WTC11 (cell line): Measurements from ENCODE around the gene RAN. TPM values are rescaled to one million over a fixed set of nuclear protein-coding genes. Genes with fewer than 3 reads are reported as not detected.
A peak's percentile ranks its signal among the peaks of the same experiment; 100 is the strongest.

ENCODE experiments used
- ATAC-seq: fragments of 200-7000 bp; cut with Tn5 transposase; 2 replicates; pipeline ENCODE4 v1.10.0; 2021; ENCODE audit warnings: mild to moderate bottlenecking, moderate library complexity
- CTCF ChIA-PET: fragments of 300-600 bp; sonication (Branson Sonifier 250); formaldehyde crosslinking; loops from one replicate; lab custom pipeline; 2021; ENCODE audit warnings: antibody characterized with exemption; lab: Charles Lee
- POLR2A ChIA-PET: fragments of 350-600 bp; sonication (Branson Sonifier 250); formaldehyde crosslinking; loops from one replicate; lab custom pipeline; 2021; ENCODE audit warnings: antibody characterized with exemption; lab: Charles Lee
- DNase-seq: peaks from one replicate; pipeline ENCODE4 v3.0.0; 2021; ENCODE audit warnings: low spot score
- H3K27ac Mint-ChIP-seq: 2 replicates; pipeline ENCODE4 v1.8.0; 2021; ENCODE audit warnings: mixed read lengths
- H3K27me3 Mint-ChIP-seq: 2 replicates; pipeline ENCODE4 v1.8.0; 2021; ENCODE audit warnings: low read depth, mild to moderate bottlenecking, moderate library complexity, mixed read lengths
- H3K36me3 Mint-ChIP-seq: 2 replicates; pipeline ENCODE4 v1.8.0; 2021; ENCODE audit warnings: mixed read lengths
- H3K4me1 Mint-ChIP-seq: 2 replicates; pipeline ENCODE4 v1.8.0; 2022; ENCODE audit warnings: mixed read lengths
- H3K4me3 Mint-ChIP-seq: 2 replicates; pipeline ENCODE4 v1.8.0; 2021; ENCODE audit warnings: mild to moderate bottlenecking, moderate library complexity, mixed read lengths
- H3K9me3 Mint-ChIP-seq: 2 replicates; pipeline ENCODE4 v1.8.0; 2021; ENCODE audit warnings: mixed read lengths
- ARID4B ChIP-seq: sonication (generic); formaldehyde crosslinking; IDR thresholded peaks from 2 replicates; pipeline ENCODE4 v1.8.0; 2023; ENCODE audit warnings: missing genetic modification reagents, mild to moderate bottlenecking, borderline replicate concordance
- E2F1 ChIP-seq: sonication (generic); formaldehyde crosslinking; IDR thresholded peaks from 2 replicates; pipeline ENCODE4 v1.8.0; 2022; ENCODE audit warnings: mild to moderate bottlenecking, missing genetic modification reagents
- IRF2 ChIP-seq: sonication (generic); formaldehyde crosslinking; IDR thresholded peaks from 2 replicates; pipeline ENCODE4 v1.8.0; 2022; ENCODE audit warnings: low read depth, missing genetic modification reagents, borderline replicate concordance
- JAZF1 ChIP-seq: fragments of 250-450 bp; sonication (Bioruptor Pico); IDR thresholded peaks from 2 replicates; pipeline ENCODE4 v1.9.0; 2021; ENCODE audit warnings: moderate library complexity, mild to moderate bottlenecking, inconsistent platforms
- JUN ChIP-seq: sonication (generic); formaldehyde crosslinking; IDR thresholded peaks from 2 replicates; pipeline ENCODE4 v1.8.0; 2023; ENCODE audit warnings: mild to moderate bottlenecking, missing genetic modification reagents
- RELA ChIP-seq: sonication (generic); formaldehyde crosslinking; IDR thresholded peaks from 2 replicates; pipeline ENCODE4 v1.8.1; 2022; ENCODE audit warnings: missing genetic modification reagents, mild to moderate bottlenecking, borderline replicate concordance
- ZBTB21 ChIP-seq: sonication (generic); formaldehyde crosslinking; IDR thresholded peaks from 2 replicates; pipeline ENCODE4 v1.8.1; 2023; ENCODE audit warnings: mild to moderate bottlenecking, missing genetic modification reagents, borderline replicate concordance
- ZMAT4 ChIP-seq: fragments of 250-450 bp; sonication (Bioruptor Pico); IDR thresholded peaks from 2 replicates; pipeline ENCODE4 v1.9.0; 2021; ENCODE audit warnings: mild to moderate bottlenecking
- ZNF423 ChIP-seq: fragments of 250-450 bp; sonication (Bioruptor Pico); IDR thresholded peaks from 2 replicates; pipeline ENCODE4 v2.1.2; 2022; ENCODE audit warnings: mild to moderate bottlenecking, moderate library complexity
- ZNF512 ChIP-seq: sonication (generic); formaldehyde crosslinking; IDR thresholded peaks from 2 replicates; pipeline ENCODE4 v1.8.1; 2022; ENCODE audit warnings: missing genetic modification reagents, borderline replicate concordance
- total RNA-seq: library from RNA; stranded (reverse); gene quantifications from 3 replicates; pipeline ENCODE4 v1.2.3, GENCODE V29; 2021
- TF ChIP-seq, protein P1 (sequence below): sonication (generic); formaldehyde crosslinking; IDR thresholded peaks from 2 replicates; pipeline ENCODE4 v1.8.0; 2022; ENCODE audit warnings: mild to moderate bottlenecking, missing genetic modification reagents

The RAN gene
- total RNA-seq, 1 experiment from 2014 or later, result 1,745 TPM

DNA sequence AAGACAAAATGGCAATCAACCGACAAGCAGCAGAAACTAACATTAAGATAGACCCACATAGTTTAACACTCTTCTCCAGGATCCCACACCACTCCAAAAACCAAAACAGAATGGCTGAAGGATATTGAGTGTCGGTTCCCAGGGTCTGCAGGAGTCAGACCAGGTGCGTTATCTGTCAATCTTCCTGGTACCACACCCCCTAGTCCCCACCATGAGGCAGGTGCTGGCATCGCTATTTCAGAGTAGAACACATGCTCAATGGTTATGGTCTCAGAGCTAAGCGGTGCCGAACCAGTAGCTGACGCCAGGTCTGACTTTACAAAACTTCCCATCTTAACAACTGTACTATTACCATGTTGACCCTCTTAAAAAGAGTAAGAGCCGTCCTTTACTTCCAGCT, 43.0 kb upstream of the RAN start (continued):
- TF ChIP-seq ZNF512 (CRISPR knock-in tag), result no peak
- TF ChIP-seq E2F1 (CRISPR knock-in tag), result no peak
- TF ChIP-seq, all 79 proteins: peak for 0

DNA sequence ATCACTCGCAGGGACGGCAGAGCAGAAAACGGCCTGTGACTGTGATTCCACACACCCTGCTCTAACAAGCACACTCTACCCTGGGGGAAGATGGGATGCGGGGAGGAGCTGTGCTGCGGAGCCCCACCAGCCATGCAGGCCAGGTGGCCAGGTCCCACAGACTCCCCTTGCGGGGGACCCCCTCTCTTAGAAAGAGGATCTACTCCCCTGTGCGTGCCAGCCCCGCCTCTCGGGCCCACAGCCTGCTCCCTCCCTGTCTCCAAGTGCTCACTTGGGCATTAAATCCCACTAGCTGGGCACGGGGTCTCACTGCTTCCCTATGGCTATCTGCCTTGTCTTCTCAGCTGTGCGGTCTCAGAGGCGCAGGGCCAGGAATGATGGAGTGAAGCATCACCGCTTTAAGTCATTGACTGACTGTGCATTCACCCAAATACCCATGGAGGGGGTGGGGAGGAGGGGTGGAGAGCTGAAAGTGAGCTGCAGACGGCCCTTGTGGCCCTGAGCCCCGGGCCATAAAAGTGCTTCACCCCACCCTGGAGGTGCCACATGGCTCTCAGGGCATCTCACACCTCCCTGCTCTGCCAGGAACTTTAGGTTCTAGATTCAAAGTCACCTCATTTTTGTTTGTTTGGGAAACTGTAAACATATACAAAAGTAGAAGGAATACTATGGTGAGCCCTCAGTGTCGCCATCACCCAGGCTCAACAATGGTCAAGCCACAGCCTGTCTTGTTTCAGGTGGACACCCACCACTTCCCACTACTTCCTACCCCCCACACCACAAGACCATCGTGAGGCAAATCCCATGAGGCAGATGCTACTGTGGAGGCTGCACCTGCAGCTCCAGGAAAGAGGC, 42.2 kb upstream of the RAN start:
- Mint-ChIP-seq H3K9me3 (no peaks in the 10 kb centered on the region), H3K36me3 (peaks cover 10% of the 10 kb centered on the region), H3K27me3 (no peaks in the 10 kb centered on the region), H3K4me1 (peaks cover 59% of the 10 kb centered on the region), H3K4me3 (no peak overlapping the region), H3K27ac (peak overlapping the region; percentile 51)
- CTCF ChIA-PET, result interaction anchor here (0.6 to 6.2 kb wide), 4 partner anchors 16 to 257 kb away, joined by 3 to 36 read pairs (median 3); no protein-coding TSS in a partner anchor
- TF ChIP-seq JUN (CRISPR knock-in tag) (no peak), JAZF1 (CRISPR knock-in tag) (no peak), ZBTB21 (no peak), ZMAT4 (no peak), RELA (CRISPR knock-in tag) (no peak), ARID4B (CRISPR knock-in tag) (no peak), IRF2 (CRISPR knock-in tag) (no peak)
- TF ChIP-seq, protein P1, sequence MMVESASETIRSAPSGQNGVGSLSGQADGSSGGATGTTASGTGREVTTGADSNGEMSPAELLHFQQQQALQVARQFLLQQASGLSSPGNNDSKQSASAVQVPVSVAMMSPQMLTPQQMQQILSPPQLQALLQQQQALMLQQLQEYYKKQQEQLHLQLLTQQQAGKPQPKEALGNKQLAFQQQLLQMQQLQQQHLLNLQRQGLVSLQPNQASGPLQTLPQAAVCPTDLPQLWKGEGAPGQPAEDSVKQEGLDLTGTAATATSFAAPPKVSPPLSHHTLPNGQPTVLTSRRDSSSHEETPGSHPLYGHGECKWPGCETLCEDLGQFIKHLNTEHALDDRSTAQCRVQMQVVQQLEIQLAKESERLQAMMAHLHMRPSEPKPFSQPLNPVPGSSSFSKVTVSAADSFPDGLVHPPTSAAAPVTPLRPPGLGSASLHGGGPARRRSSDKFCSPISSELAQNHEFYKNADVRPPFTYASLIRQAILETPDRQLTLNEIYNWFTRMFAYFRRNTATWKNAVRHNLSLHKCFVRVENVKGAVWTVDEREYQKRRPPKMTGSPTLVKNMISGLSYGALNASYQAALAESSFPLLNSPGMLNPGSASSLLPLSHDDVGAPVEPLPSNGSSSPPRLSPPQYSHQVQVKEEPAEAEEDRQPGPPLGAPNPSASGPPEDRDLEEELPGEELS (CRISPR knock-in tag), result peak; percentile 26; the same call in 1 of the 2 replicates
- POLR2A ChIA-PET, result interaction anchor here (1.0 to 1.5 kb wide), 2 partner anchors 24 to 41 kb away, joined by 3 to 4 read pairs; no protein-coding TSS in a partner anchor
- DNase-seq (no peak), ATAC-seq (no peak)

DNA sequence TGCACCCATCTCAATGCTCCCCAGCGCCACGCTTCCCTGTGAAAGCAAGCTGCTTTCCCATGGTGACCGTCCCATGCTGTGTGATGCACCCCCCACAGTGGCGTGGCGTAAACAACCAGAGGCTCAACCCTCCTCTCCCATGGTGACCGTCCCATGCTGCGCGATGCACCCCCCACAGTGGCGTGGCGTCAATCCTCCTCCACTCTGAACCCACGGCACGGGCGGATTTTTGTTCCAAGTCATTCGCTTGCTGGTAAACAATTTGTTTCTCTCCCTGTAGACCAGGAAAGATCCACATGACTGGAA, 41.7 kb upstream of the RAN start:
- Mint-ChIP-seq H3K27me3 (no peaks in the 10 kb centered on the region), H3K4me1 (peaks cover 63% of the 10 kb centered on the region), H3K9me3 (no peaks in the 10 kb centered on the region), H3K4me3 (no peak overlapping the region), H3K27ac (peak overlapping the region; percentile 51; the same call in 1 of the 2 replicates), H3K36me3 (peaks cover 10% of the 10 kb centered on the region)
- POLR2A ChIA-PET, result interaction anchor here (1.0 kb wide), 1 partner anchor 40 kb away, joined by 3 read pairs; no protein-coding TSS in a partner anchor
- TF ChIP-seq ZNF423 (CRISPR knock-in tag), result peak; percentile 74
- no peak for TF ChIP-seq RELA (CRISPR knock-in tag)
- no peak for TF ChIP-seq E2F1 (CRISPR knock-in tag)
- ATAC-seq, result no peak
- no peak for DNase-seq
- CTCF ChIA-PET, result interaction anchor here (0.6 to 6.2 kb wide), 3 partner anchors 17 to 256 kb away, joined by 3 to 36 read pairs (median 3); no protein-coding TSS in a partner anchor
